GM12892 (cell line): ENCODE results near the gene SYNDIG1.

Experiments used
- DNase-seq: peaks from one replicate; pipeline ENCODE4 v3.0.0; 2011; ENCODE audit not compliant: insufficient read length
- FAIRE-seq: peaks from 2 replicates; lab custom pipeline; 2011; peaks lifted over from hg19 to GRCh38; lab: Jason Lieb, UNC
- POLR2A ChIP-seq: IDR thresholded peaks from 2 replicates; pipeline ENCODE4 v1.6.1; 2011; ENCODE audit warnings: low read depth, low read length, control low read depth
- POLR2AphosphoS5 ChIP-seq: IDR thresholded peaks from 2 replicates; pipeline ENCODE4 v1.6.1; 2011; ENCODE audit warnings: low read depth, low read length, control low read depth
- TAF1 ChIP-seq: IDR thresholded peaks from 2 replicates; pipeline ENCODE4 v1.6.1; 2011; ENCODE audit warnings: low read depth, mild to moderate bottlenecking, control low read depth, low read length, borderline replicate concordance

SYNDIG1 gene

DNA sequence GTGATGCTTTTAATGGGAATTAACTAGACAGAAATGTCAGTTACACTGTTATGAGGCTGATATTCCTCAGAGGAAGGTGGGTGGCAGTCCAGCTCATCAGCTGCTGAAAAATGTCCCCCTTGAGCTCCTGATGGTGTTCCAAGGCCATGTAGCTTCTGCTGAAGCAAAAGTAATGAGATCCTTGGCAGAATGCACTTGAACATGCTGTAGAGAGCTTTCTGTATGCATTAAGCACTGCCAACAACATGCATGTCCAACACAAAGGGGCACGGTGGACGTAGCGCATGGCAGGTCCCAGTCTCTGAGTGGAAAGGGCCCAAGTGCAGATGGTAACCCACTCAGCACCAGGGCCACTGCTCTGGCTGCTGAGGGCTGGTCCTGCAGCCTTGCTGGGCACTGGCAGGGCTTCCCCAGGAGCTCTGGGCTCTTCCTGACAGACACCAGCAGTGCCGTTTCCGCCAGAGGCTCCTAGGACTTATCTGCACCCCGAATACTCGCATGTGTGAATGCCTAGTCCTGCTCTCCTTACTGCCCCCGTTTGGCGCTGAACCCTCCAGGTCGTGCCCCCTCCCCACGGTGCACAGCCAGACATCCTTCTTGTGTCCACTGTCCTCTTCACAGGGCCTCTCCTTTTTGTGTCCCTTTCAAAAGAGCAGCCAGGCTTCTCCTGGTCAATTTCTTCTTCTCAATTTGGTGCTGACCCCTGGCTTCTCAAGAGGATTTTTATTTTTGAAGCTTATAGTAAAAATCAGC, 18.6 kb upstream of the SYNDIG1 start:
- TF ChIP-seq TAF1 (no peak), POLR2AphosphoS5 (no peak), POLR2A (no peak)
- no peak for DNase-seq
- no peak for FAIRE-seq

- no peak for FAIRE-seq
- DNase-seq, result no peak
- TF ChIP-seq TAF1 (no peak), POLR2AphosphoS5 (no peak), POLR2A (no peak)
Measured at GRCh38 chr20:24451428-24451827, 18.0 kb upstream of the SYNDIG1 start.

- FAIRE-seq (no peak), DNase-seq (no peak)
- no peak for TF ChIP-seq POLR2A
- TF ChIP-seq POLR2AphosphoS5, result no peak
- TF ChIP-seq TAF1, result no peak
Measured at GRCh38 chr20:24452016-24452415, 17.4 kb upstream of the SYNDIG1 start.

GRCh38 chr20:24452498-24453127, 16.8 kb upstream of the SYNDIG1 start:
- no peak for FAIRE-seq

GRCh38 chr20:24453869-24454268, 15.6 kb upstream of the SYNDIG1 start:
- TF ChIP-seq POLR2A, result no peak
- no peak for TF ChIP-seq TAF1
- no peak for TF ChIP-seq POLR2AphosphoS5
- DNase-seq (no peak), FAIRE-seq (no peak)

More at GRCh38 chr20:24452498-24453127, 16.8 kb upstream of the SYNDIG1 start:
- no peak for DNase-seq
- TF ChIP-seq TAF1 (no peak), POLR2A (no peak), POLR2AphosphoS5 (no peak)

GRCh38 chr20:24455081-24455480, 14.3 kb upstream of the SYNDIG1 start:
- DNase-seq (no peak), FAIRE-seq (no peak)
- TF ChIP-seq POLR2AphosphoS5, result no peak

DNA sequence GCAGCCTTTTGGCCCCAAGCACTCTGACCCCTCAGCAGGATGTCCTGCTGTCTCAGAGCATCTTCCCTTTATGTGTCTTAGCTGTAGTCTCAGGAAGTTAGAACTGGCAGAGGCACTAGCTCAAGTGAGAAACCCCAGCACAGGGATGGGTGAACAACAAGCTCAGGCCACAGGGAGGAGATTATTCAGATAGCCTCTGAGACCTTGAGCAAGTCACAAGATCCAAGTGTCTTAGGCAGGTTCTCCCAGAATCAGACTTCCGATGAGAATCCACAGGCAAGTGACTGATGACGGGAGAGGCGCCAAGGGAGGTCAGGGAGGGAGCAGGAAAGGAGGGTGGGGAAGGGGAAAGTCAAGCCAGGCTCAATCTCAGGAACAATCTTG, 13.0 kb upstream of the SYNDIG1 start:
- no peak for TF ChIP-seq POLR2AphosphoS5
- TF ChIP-seq TAF1, result no peak
- TF ChIP-seq POLR2A, result no peak
- DNase-seq (no peak), FAIRE-seq (no peak)

DNA sequence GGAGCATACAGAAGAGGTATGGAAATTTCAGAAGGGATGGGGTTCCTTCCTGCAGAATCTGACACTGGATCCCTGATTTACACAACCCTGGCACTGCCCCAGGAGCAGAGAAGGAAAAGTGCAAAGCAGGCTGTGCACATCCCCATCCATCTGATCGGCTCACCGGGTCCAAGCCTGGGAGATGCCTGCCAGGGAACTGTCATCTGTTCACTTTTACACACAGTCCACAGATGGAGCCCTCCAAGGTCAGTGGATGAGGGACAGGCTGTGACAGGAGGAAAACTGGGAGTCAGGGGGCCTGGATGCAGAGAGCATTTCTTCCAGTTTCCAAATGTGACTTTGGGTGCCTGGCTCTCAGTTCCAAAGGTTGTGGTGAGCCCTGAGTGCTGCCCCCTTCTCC, 11.0 kb upstream of the SYNDIG1 start:
- no peak for TF ChIP-seq TAF1
- TF ChIP-seq POLR2A, result no peak
- TF ChIP-seq POLR2AphosphoS5, result no peak
- FAIRE-seq, result no peak
- no peak for DNase-seq

DNA sequence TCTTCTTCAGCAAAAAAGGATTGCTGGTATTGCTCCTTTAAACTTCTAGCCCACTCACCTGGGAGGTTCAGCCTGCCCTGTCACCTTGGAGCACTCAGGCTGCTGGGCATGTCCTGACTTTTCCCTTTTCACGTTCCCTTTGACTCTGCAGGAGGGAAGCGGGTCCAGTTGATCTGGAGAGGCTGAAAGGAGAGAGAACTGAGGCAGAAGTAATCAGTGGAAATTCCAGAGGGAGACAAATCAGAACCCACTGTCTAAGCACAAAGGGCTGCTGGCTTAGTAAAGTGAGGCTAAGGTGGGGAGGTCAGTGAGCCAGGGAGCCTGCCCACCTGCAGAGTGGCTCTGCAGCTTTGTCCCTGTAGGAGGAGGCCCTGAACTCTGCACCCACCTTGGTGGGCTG, 9.7 kb upstream of the SYNDIG1 start:
- no peak for FAIRE-seq
- TF ChIP-seq POLR2AphosphoS5 (no peak), POLR2A (no peak), TAF1 (no peak)
- DNase-seq, result no peak

DNA sequence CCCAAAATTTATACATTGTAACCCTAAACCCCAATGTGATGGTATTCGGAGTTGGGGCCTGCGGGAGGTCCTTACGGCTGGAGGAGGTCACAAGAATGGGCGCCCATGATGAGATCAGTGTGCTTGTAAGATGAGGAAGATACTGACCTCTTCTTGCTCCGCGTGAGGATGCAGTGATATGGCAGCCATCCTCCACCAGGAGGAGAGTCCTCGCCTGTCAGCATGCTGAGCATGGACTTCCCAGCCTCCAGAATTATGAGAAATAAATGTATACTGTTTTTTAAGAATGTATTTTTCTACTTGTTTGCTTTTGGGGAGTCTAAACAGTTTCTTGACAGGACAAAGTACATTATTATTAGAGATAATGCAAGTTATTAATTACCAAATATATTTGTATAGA, 8.7 kb upstream of the SYNDIG1 start:
- TF ChIP-seq POLR2AphosphoS5 (no peak), TAF1 (no peak), POLR2A (no peak)
- FAIRE-seq (no peak), DNase-seq (no peak)

- TF ChIP-seq TAF1 (no peak), POLR2A (no peak), POLR2AphosphoS5 (no peak)
- DNase-seq (no peak), FAIRE-seq (no peak)
Measured at GRCh38 chr20:24461848-24462247, 7.6 kb upstream of the SYNDIG1 start.

DNA sequence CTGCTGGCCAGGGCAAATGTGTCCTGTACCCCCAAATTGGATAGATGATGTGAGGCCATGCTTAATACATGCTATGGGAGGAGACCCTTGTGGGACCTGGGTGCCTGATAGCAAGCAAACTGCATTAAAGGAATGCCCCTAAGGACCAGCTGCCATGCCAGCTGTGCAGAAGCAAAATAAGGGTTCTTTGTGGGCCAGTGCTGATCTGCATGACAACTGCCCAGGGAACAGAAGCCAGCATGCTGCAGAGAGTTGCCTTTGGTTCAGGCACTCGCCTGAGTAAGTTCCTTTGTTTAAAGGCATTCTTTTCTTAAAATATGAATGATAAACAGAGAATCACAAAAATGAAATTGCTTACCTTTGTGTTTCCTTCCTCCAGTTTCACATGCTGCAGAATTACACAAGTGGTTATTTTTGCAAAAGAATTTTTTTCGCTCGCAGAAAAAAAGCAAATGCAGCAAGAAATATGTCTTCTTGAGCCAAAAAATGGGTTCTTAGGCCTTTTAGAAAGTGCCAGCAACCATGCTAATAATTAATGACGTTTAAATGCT, 6.9 kb upstream of the SYNDIG1 start:
- no peak for TF ChIP-seq POLR2AphosphoS5
- TF ChIP-seq TAF1, result no peak
- TF ChIP-seq POLR2A, result no peak
- DNase-seq (no peak), FAIRE-seq (no peak)
